NCI-H2227 (cell line): ENCODE results near the gene FAM13A.

Experiments used
- DNase-seq: peaks from one replicate; lab custom pipeline; 2025; ENCODE audit not compliant: unreplicated experiment; lab: John Stamatoyannopoulos, UW

The FAM13A gene

DNA sequence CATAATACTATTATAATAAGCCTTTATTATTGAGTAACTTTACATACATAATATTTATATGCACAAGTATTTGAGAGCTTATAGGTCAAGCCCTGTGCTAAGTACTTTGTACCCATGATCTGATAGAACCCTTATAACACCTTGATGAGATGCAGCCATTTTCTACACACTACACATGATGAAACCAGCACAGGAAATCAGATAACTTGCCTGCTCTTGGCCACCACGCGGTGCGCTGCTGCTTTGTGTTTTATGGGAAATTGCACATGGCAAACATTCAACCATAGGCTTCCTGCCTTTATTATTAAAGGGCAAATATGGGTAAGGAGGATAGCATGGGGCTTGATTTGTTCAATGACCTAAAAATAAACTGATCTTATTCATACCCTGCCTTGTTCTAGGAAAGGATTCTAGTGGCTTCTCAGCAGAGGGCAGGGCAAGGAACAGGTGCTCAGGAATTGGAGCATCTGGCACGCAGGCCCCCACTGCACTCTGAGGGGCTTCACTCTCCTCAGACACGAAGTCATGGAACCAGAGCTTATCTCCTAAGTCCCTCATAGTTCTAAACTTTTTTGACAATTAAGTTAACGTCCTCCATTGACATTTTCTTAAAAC is 327.7 kb downstream of the FAM13A start:
- DNase-seq = no peak

DNA sequence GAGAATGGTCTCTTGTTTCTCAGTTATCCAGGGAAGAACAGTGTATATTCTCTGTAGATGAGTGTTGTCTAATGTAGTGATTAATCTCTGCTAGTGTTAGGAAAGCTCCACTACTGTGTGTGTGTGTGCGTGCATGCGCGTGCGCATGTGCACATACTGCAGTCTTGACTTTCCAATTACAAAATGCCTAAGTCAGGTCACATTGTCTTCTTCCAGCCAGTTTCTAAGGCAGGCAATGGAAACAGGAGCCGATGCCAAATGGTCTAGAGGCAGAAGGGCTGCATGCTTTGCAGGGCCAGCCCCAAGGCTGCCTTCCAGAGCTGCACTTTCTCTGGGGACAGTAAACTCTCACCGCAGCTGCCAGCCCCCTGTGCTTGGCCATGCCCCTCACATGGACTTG is 328.8 kb downstream of the FAM13A start:
- DNase-seq = no peak

DNA sequence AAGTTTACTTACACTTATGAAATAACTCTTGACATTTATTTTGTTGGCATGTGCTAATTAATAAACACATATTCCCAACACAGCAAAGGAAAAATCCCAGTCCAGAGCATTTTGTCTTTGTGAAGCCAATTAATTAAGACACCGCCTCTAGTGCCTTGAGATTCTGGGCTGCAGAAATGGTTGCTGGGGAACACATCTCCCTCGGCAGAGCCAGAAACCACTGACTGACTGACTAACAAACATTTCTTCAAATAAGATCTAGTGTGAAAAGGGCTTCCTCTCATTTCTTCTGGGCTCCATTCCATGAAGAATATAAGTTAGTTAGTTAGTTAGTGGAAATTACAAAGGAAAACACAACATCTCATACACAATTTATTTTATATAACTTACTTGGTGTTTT is 331.0 kb downstream of the FAM13A start:
- no peak for DNase-seq

DNA sequence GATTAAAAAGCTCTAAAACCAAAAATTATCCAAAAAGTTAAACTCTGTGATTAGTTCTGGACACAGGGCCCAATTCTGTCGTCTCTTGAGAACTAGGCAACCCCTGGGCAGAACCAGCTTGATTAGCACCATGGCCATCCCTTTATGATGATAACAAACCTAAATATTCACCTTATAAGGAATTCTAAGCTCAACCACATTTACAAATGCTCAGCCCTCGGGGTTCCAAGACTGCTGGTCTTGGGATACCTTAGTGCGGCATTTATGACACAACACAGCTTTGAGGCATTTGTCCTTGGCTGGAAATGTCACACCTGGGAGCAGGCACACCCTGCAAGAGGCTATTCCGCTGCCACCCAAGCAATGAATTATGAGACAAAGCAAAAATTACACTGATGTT is 331.8 kb downstream of the FAM13A start:
- DNase-seq = no peak

DNA sequence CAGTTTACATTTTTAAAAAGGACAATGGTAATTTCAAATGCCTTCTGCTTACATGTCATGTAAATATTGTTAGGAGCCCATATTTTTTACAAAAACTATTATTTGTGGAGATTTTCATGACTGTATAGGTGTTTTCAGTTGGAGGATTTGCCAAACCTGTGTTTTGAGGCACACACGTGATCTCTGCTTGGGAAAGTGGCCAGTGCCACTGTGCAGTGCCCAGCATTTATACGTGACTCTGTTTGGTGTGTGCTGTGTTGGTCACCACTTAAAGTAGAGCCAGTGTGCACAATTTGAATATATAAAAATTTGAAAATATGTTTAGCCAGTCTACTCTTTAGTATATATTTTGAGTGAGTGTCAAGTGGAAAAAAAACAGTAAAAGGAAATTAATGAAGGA is 332.6 kb downstream of the FAM13A start:
- no peak for DNase-seq

DNA sequence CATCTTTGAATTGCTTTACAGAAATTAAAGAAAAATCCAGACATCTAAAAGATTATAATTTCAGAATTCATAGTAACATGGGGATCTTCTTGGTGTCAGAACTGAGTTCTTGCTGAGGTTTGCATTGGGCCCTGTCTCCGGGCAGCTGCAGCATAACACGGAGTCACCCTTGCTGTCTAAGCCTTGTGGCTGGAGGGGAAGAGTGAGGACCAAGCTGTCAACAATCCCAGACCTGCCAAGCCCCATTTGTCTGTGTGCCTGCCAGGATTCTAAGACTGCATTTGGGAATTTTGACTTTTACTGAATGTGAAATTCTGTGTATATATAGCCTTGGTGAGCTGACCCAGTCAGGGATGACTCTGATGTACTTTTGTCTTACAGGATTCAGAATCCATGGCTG is 334.2 kb downstream of the FAM13A start:
- DNase-seq = no peak

DNA sequence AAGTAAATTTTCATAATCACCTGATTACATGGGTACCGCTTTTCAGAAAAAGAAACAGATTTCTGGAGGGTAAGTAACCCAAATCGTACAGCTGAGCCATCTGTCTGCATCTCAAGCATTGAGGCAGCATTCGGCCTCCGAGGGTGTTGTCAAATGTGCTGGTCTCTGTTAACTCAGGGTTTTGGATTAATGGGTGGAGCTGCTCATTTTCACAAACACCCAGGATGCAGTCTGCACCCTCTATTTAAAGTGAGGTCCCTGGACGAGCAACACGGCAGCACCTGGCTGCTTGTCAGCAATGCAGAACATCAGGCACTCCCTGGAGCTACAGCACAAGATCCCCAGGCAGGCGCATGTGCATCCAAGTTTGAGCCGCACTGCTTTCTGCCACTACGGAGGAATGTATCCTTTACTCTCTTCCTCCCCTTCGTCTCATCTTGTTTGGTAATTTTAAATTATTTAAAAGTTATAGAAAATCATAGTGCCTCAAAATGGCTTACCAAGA is 334.7 kb downstream of the FAM13A start:
- DNase-seq = no peak

DNA sequence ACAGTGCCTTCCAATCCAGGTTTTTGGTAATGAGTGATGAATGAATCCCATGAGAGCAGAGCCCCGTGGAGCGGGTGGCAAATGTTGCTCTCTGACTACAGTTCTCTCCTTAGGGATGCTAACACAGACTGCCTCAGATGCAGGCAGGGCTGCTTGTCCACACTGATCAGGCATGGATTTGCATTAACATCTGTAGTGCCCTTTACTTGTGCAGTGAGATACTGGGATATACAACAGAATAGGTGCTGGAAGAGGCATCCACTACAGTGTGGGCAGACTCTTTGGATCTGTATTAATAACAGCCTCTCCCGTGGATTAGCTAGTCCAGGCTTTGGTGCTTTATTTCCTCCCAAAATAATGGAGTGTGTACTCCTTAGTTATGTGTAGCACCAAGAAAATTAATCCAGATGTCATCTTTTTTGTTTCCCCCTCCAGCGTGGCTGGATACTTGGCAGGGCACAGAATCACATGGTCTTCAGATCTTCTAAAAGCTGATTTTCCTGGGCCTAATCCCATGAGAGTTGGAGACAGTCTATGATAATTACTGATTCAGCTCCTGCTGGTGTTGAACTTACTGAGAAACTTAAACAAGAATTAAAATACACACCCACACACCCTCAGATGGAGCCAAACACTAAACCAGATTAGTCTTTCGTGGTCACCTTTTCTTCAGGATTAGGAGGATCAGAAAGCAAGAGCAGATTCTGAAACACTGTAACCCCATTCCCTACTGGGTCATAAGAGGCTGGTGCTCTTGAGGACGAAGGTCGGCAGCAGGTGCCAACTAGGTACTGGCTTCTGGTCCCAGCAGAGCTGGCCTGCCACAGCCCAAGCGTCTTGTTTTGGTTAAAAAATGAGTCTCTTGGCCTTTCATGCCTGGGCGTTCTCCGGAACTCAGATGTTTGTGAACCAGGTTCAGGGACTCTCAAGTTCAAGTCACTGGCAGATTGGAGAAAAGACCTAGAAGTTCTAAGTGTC is 336.2 kb downstream of the FAM13A start:
- DNase-seq = no peak

DNA sequence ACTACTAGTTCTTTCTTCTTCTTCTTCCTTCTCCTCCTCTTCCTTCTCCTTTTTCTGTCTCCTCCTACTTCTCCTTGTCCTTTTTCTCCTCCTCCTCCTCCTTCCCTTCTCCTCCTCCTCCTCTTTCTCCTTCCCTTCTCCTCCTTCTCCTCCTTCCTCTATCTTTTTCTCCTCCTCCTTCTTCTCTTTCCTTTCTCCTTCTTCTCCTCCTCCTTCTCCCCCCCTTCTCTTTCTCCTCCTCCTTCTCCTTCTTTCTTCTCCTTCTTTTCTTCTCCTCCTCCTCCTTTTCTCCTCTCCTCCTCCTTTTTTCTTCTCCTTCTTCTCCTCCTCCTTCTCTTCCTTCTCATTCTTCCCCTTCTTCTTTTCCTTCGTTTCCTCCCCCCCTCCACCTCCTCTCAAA is 337.6 kb downstream of the FAM13A start:
- no peak for DNase-seq

DNA sequence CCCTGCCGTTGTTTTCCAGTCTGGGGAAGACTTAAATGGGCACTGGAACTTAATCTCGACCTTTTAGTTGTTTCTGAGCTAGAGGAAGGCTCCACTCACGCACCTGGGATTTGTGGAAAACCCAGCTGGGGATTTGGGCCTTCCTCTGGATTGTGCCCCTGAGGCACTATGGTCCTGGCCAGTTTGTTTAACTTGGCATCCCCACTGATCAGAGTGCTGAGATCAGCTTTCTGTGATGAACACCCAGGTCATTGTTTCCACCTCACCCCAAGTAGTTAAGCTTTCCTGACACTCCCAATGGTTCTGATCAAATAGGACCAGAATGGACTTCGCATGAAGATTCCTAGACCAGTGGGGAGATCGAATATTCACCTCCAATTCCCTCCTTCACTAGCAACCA is 338.9 kb downstream of the FAM13A start:
- no peak for DNase-seq

DNA sequence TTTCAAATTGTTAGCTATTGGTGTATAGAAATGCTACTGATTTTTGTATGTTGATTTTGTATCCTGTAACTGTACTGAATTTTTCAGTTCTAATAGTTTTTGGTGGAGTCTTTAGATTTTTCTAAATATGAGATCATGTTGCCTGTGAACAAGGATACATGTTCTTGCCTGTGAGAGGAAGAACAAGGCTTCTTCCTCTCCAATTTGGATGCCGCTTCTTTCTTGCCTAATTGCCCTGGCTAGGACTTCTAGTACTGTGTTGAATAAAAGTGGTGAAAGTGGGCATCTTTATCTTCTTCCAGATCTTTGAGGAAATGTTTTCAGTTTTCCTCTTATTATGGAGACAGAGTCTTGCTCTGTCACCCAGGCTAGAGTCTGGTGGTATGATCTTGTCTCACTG is 343.2 kb downstream of the FAM13A start:
- DNase-seq = no peak

DNA sequence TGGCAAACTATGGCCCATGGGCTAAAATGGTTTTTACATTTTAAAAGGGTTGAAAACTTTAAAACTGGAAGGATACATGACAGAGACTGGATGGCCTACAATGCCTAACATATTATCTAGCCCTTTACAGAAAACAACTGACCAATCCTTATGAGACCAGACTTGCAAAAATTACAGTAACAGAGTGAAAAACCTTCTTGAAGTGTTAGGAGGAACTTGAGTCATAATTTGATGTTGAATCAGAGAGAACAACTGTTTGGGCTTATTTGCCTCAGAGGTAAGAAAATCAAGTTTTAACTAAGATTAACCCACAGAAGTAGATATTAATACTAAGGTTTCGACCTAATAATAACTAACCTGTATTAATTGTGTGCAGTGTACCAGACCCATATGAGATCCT is 347.0 kb downstream of the FAM13A start:
- DNase-seq = no peak

DNA sequence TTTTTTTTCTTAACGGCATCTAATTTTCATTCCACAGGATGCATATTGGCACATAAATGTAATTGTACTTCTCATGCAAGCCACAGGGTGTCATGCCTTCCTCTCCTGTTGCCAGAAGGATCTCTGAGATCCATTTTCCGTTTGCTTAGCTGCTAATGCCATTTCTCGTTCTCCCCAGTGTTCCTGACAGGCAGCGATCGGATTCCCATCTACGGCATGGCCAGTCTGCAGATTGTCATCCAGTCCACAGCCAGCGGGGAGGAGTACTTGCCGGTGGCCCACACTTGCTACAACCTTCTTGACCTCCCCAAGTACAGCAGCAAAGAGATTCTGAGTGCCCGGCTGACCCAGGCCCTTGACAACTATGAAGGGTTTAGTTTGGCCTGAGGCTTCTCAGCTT is 350.4 kb downstream of the FAM13A start:
- peak; percentile 56 for DNase-seq

DNA sequence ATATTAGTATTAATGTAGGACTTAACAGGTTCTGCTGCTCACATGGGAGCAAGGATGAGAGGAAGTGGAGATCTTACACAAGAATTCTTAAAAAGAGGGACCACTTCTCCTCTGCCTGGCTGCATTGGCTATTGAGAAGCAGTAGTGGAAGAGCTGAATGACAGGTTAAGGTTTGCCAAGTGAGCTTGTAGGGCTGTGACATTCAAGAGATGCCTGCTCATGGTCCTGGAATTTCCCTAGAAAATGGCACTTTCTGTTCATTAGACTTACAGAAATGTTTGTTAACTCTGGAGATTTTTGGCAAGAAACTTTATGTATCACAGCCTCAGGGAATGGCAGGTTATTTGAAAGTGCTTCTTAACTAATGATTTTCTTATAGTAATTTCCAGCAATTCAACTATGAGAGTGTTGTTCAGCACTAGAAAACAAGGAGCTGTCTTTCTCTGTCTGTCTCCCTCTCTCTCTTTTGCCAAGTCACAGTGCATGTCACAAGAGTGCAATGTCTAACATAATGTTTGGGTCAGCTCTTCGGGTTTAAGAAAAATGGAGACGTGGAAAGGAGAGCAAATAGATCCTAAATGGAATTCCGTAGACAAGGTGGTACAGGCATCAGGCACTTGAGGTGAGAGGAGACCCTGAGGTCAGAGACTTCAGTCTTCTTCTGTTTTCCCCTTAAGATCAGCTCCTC is 351.0 kb downstream of the FAM13A start:
- no peak for DNase-seq

DNA sequence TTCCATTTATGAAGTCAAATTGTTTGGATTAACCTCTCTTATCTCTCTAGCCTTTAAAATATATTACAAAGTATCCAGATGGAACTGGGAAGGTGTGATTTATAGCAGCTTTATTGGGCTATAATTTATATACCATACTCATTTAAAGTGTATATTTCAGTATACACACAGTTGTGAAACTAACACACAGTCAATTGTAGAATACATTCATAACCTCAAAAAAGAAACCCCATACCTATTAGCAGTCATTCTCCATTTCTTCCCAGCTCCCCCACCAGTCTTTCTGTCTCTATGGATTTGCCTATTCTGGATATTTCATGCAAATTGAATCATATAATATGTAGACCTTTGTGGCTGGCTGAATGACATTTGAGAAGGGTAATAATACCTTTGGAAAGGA is 351.8 kb downstream of the FAM13A start:
- DNase-seq = no peak

DNA sequence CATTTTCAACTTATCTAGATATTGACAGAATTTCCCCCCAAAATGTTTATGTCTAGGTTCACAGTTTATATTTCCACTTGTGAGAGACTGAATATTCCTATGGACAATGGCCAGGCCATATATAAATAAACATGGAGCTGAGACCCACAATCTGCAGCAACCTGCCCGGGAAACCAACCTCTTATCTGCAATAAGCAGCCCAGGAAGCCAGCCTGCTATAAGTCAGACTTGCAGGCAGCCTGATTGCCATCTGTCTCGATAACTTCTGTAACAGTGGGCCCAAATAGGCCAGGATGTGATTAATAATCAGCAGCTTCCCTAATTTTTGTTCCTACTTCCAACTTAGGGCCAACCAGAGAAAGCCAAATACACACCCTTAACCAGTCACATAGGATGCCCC is 354.2 kb downstream of the FAM13A start:
- no peak for DNase-seq

DNA sequence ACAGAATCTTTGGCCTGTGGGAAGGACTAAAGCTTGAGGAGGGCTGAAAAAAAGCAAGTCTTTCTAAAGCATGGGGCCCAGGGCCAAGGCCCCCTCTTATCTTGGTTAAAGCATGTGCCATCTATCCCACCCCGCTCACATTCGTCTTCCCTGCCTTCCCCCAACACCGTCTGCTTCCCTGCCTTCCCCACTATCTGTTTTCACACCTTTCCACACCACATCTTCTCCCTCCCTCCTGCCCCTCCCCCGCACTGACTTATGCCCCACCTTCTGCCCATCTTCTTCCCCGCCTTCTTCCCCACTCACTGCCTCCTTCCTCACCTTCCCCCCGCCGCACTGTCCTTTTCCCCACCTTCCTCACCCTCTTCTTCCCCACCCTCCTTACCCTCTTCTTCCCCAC is 358.5 kb downstream of the FAM13A start:
- no peak for DNase-seq

DNA sequence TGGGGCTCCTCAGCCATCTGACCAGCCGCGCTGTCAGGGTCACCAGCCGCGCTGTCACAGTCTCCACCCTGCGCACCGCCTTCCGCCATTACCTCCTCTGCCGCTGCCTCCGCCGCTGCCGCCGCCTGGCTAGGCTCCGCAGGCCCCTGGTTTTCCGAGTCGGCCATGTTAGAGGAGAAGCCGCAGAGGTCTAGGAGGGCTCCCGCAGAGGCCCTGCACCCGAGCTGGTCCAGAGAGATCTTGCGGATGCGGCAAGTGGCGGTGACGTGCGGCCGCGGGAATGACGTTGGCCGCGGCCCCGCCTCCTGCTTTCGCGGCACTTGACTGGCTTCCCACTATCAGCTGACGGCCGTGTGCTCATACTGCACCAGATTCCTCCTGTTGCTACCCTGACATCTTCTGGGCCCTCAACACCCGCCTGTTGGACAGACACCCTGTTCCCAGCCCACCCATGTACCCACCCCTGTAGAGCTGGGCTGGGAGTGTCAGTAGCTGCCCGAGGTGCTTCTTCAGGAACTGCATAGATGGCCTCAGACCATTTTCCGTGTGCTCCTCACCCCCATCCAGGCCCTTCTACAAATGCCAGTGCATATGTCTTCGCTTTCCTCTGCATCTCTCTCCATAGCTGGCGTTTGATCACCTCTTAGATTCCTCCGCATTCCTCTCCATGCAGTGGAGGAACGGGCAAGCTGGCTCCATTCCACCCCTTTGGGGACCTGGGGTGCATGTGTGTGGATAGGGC is 359.2 kb downstream of the FAM13A start, which contains the start of gene NAP1L5:
Gene NAP1L5, minus strand, starts transcription at position 242 of the 742 bp plus-strand sequence. Its CDS starts 75 bp downstream, at position 167.
- DNase-seq = no peak

DNA sequence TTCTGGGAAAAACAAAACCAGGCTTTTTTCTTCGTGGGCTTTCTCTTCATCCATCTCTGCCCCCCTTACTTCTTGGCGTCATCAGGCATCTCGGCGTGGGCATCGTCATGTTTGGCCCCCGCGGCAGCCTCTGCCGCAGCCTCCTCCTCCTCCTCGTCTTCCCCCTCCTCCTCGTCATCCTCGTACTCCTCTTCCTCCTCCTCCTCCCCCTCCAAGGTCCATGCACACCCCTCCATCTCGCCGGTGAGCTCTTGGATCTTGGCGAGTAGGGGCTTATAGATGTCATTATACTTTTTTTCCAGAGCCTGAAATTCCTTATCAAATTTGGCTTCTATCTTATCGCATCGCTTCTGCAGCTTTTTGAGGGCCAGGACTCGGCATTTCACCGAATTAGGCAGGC is 359.8 kb downstream of the FAM13A start:
- DNase-seq = no peak

DNA sequence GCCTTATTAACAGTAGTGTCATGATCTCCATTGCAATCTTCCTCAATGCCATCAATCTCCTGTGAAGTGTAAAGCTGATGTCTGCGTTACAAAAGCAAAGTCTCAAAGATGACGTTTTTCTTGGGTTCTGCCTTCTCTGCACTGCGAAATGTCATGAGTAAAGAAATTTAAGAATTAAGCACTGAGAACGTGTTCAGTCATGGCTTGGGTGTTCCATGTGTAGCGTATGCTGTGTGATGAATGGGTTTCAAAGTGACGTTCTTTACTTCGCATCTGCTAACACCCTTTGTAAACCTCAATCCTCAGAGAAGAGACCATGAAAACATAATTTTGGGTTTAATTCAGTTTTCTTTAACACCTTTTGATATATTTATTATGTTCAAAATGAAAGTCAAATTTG is 360.4 kb downstream of the FAM13A start:
- no peak for DNase-seq

DNA sequence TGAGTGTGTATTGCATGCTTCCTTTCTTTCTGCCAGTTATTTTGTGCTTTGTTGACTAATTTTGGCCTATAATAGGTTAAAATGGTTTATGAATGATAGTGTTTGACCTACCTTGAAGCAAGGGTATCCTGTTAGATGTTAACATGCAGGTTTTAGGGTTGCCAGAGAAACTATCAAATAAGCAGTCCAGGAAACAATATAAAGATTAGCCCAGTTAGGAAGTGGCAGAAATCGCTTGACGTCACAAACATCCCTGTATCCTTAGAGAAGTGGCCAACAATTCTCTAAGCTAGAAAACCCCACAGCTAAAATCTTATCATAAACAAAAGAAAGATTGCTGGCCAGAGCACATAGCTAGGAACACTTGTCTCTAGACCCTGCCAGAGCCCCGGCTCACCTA is 363.2 kb downstream of the FAM13A start:
- DNase-seq = no peak
